22Rv1 (cell line): Measurements from ENCODE around the gene ZFYVE28.

Experiments used
- ZFX ChIP-seq: fragments of 450-650 bp; IDR thresholded peaks from 2 replicates; pipeline ENCODE4 v1.6.1; 2017; ENCODE audit warnings: antibody characterized with exemption, borderline replicate concordance
- TF ChIP-seq, protein P1 (sequence below): fragments of 450-650 bp; IDR thresholded peaks from 2 replicates; pipeline ENCODE4 v1.5.1; 2017; ENCODE audit warnings: mild to moderate bottlenecking

- TF ChIP-seq, protein P1, sequence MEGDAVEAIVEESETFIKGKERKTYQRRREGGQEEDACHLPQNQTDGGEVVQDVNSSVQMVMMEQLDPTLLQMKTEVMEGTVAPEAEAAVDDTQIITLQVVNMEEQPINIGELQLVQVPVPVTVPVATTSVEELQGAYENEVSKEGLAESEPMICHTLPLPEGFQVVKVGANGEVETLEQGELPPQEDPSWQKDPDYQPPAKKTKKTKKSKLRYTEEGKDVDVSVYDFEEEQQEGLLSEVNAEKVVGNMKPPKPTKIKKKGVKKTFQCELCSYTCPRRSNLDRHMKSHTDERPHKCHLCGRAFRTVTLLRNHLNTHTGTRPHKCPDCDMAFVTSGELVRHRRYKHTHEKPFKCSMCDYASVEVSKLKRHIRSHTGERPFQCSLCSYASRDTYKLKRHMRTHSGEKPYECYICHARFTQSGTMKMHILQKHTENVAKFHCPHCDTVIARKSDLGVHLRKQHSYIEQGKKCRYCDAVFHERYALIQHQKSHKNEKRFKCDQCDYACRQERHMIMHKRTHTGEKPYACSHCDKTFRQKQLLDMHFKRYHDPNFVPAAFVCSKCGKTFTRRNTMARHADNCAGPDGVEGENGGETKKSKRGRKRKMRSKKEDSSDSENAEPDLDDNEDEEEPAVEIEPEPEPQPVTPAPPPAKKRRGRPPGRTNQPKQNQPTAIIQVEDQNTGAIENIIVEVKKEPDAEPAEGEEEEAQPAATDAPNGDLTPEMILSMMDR = no peak
- TF ChIP-seq ZFX = no peak
These were observed 114.6 kb downstream of the ZFYVE28 start for GRCh38 chr4:2303686-2304320.
